HCT116 (cell line): ENCODE results near the gene GSC2. TPM values are rescaled to one million over a fixed set of nuclear protein-coding genes. Genes with fewer than 3 reads are reported as not detected.

Experiments
- ATAC-seq: fragments of 200-7000 bp; cut with Tn5 transposase; 2 replicates; pipeline ENCODE4 v1.9.1; 2020; ENCODE audit warnings: mild to moderate bottlenecking, moderate library complexity
- BruUV-seq: library from RNA; stranded (reverse); fragments of 400-500 nt; replicated peaks from 2 replicates; lab custom pipeline; 2021; lab: Mats Ljungman, UMichigan
- CTCF ChIA-PET: fragments of 300-600 bp; sonication (Branson Sonifier 250); formaldehyde crosslinking; loops from one replicate; lab custom pipeline; 2021; ENCODE audit warnings: antibody characterized with exemption; lab: Charles Lee
- POLR2A ChIA-PET: fragments of 300-600, 350-600 bp; sonication (Branson Sonifier 250); formaldehyde crosslinking; loops from one replicate; lab custom pipeline; 2021; ENCODE audit warnings: antibody characterized with exemption; lab: Charles Lee
- RAD21 ChIA-PET, 2 experiments: fragments of 300-600 bp; sonication (Branson Sonifier 250); formaldehyde crosslinking; loops; one replicate each; lab custom pipeline; 2023; ENCODE audit warnings: low total read pairs in 2 of 2; ENCODE audit not compliant: uncharacterized antibody in 2 of 2, unreplicated experiment in 2 of 2, low non-redundant PET in 1 of 2; lab: Charles Lee
- DNase-seq: peaks from one replicate; pipeline ENCODE4 v3.0.0-alpha.2; 2010; ENCODE audit warnings: low read depth, low spot score
- H2AFZ ChIP-seq: fragments of 200-600 bp; shearing (Covaris generic), sonication (generic); 2 replicates; pipeline ENCODE4 v1.6.1; 2017; ENCODE audit warnings: low read depth, mixed run types, mixed read lengths, antibody characterized with exemption, low read length; ENCODE audit not compliant: poor library complexity, severe bottlenecking
- H3K27ac ChIP-seq: 2 replicates; pipeline ENCODE4 v1.5.1; 2012; ENCODE audit warnings: low read depth, low read length
- H3K27me3 ChIP-seq: fragments of 200-600 bp; sonication (generic); 2 replicates; pipeline ENCODE4 v1.6.1; 2016; ENCODE audit warnings: mixed run types, low read length, mixed read lengths; ENCODE audit not compliant: insufficient read depth
- H3K36me3 ChIP-seq, 2 experiments: fragments of 200-500 bp in 1 of 2; fragments of 200-600 bp in 1 of 2; sonication (Bioruptor generic) in 1 of 2; sonication (generic) in 1 of 2; 2 replicates each; pipeline versions ENCODE4 v1.5.1 to v1.6.1; 2014 to 2016; ENCODE audit warnings: low read length in 2 of 2, inconsistent platforms in 1 of 2, mixed read lengths in 1 of 2, mixed run types in 1 of 2; ENCODE audit not compliant: insufficient read depth in 2 of 2, control insufficient read depth in 1 of 2
- H3K4me1 ChIP-seq, 2 experiments: fragments of 200-600 bp in 1 of 2; sonication (generic) in 1 of 2; 2 replicates each; pipeline versions ENCODE4 v1.5.1 to v1.6.1; 2012 to 2017; ENCODE audit warnings: low read length in 2 of 2, inconsistent platforms in 1 of 2, mild to moderate bottlenecking in 1 of 2, mixed read lengths in 1 of 2, mixed run types in 1 of 2, moderate library complexity in 1 of 2; ENCODE audit not compliant: insufficient read depth in 2 of 2, control insufficient read depth in 1 of 2
- H3K4me2 ChIP-seq: fragments of 200-600 bp; sonication (generic); 2 replicates; pipeline ENCODE4 v1.6.1; 2017; ENCODE audit warnings: mixed run types, low read length, mixed read lengths
- H3K4me3 ChIP-seq, 2 experiments: fragments of 200-600 bp in 1 of 2; sonication (generic) in 1 of 2; replicated peaks in 1 of 2; 2 replicates each; pipeline ENCODE4 v1.5.1; 2011 to 2016; ENCODE audit warnings: low read length in 2 of 2, control low read depth in 1 of 2, low read depth in 1 of 2, mild to moderate bottlenecking in 1 of 2, mixed read lengths in 1 of 2, mixed run types in 1 of 2
- H3K79me2 ChIP-seq: fragments of 200-600 bp; sonication (generic); 2 replicates; pipeline ENCODE4 v1.6.1; 2017; ENCODE audit warnings: mild to moderate bottlenecking, mixed run types, low read length, moderate library complexity, mixed read lengths; ENCODE audit not compliant: insufficient read depth
- H3K9ac ChIP-seq: fragments of 200-600 bp; sonication (generic); 2 replicates; pipeline ENCODE4 v1.6.1; 2016; ENCODE audit warnings: low read length, mixed read lengths
- H3K9me2 ChIP-seq: fragments of 200-600 bp; sonication (generic), shearing (Covaris generic); 2 replicates; pipeline ENCODE4 v1.6.1; 2017; ENCODE audit warnings: mixed run types, mild to moderate bottlenecking, moderate library complexity; ENCODE audit not compliant: insufficient read depth
- H3K9me3 ChIP-seq, 2 experiments: fragments of 200-500 bp in 1 of 2; fragments of 200-600 bp in 1 of 2; sonication (Bioruptor generic) in 1 of 2; sonication (generic) in 1 of 2; 2 replicates each; pipeline ENCODE4 v1.6.1; 2014 to 2017; ENCODE audit warnings: low read length in 2 of 2, mixed read lengths in 2 of 2, inconsistent platforms in 1 of 2, low read depth in 1 of 2, mild to moderate bottlenecking in 1 of 2, mixed run types in 1 of 2, moderate library complexity in 1 of 2; ENCODE audit not compliant: control insufficient read depth in 1 of 2, insufficient read depth in 1 of 2
- H4K20me1 ChIP-seq: fragments of 200-600 bp; sonication (generic), shearing (Covaris generic); 2 replicates; pipeline ENCODE4 v1.6.1; 2017; ENCODE audit warnings: mixed run types, mild to moderate bottlenecking, moderate library complexity; ENCODE audit not compliant: insufficient read depth
- ATF3 ChIP-seq: IDR thresholded peaks from 2 replicates; pipeline ENCODE4 v1.6.1; 2012
- CBX3 ChIP-seq: IDR thresholded peaks from 2 replicates; pipeline ENCODE4 v1.6.1; 2012; ENCODE audit warnings: low read depth
- CTCF ChIP-seq, 3 experiments: fragments of 200-600 bp in 1 of 3; sonication (generic) in 1 of 3; IDR thresholded peaks in 2 of 3; conservative IDR thresholded peaks in 1 of 3; 2 replicates each; pipeline ENCODE4 v1.5.1; 2012 to 2017; ENCODE audit warnings: low read depth in 2 of 3, low read length in 2 of 3, antibody characterized with exemption in 1 of 3, borderline replicate concordance in 1 of 3, control low read depth in 1 of 3, mild to moderate bottlenecking in 1 of 3, mixed read lengths in 1 of 3, mixed run types in 1 of 3, moderate library complexity in 1 of 3; ENCODE audit not compliant: insufficient read depth in 1 of 3
- ELF1 ChIP-seq: IDR thresholded peaks from 2 replicates; pipeline ENCODE4 v1.6.1; 2012; ENCODE audit warnings: low read depth, borderline replicate concordance
- EZH2 ChIP-seq: fragments of 200-600 bp; sonication (generic); IDR thresholded peaks from 2 replicates; pipeline ENCODE4 v1.6.1; 2017; ENCODE audit warnings: antibody characterized with exemption, mixed run types
- EZH2phosphoT487 ChIP-seq: fragments of 200-600 bp; IDR thresholded peaks from 2 replicates; pipeline ENCODE4 v1.6.1; 2018; ENCODE audit warnings: antibody characterized with exemption, borderline replicate concordance
- JUND ChIP-seq: IDR thresholded peaks from 2 replicates; pipeline ENCODE4 v1.6.1; 2012
- MAX ChIP-seq: IDR thresholded peaks from 2 replicates; pipeline ENCODE4 v1.6.1; 2012
- POLR2AphosphoS5 ChIP-seq: IDR thresholded peaks from 2 replicates; pipeline ENCODE4 v1.6.1; 2011; ENCODE audit warnings: mild to moderate bottlenecking, low read depth, low read length, moderate library complexity
- REST ChIP-seq: IDR thresholded peaks from 2 replicates; pipeline ENCODE4 v1.6.1; 2012; ENCODE audit warnings: low read depth
- SRF ChIP-seq: IDR thresholded peaks from 2 replicates; pipeline ENCODE4 v1.6.1; 2012; ENCODE audit warnings: low read depth
- TCF7L2 ChIP-seq: IDR thresholded peaks from 2 replicates; pipeline ENCODE4 v1.7.0; 2011; ENCODE audit warnings: borderline replicate concordance, inconsistent platforms; ENCODE audit not compliant: insufficient read depth, insufficient read length; ENCODE audit errors: extremely low read depth
- ZFX ChIP-seq: fragments of 450-650 bp; IDR thresholded peaks from 2 replicates; pipeline ENCODE4 v1.6.1; 2017
- intact Hi-C: fragments of 100-400 bp; cut with micrococcal nuclease; formaldehyde crosslinking; loops from 2 replicates; pipeline ENCODE4 v1.10.0; 2022
- total RNA-seq: library from RNA; stranded (reverse); gene quantifications from one replicate; pipeline ENCODE4 v1.2.1, GENCODE V29; 2021; ENCODE audit not compliant: unreplicated experiment

The GSC2 gene
- total RNA-seq, 1 experiment from 2014 or later = not detected

GRCh38 chr22:19194766-19195536, 44.9 kb upstream of the GSC2 start:
- CTCF ChIA-PET = no interaction called here
- RAD21 ChIA-PET = no interaction called here
- Histone ChIP-seq H3K9me2 (no peaks in the 10 kb centered on the region), H4K20me1 (no peaks in the 10 kb centered on the region), H3K79me2 (no peaks in the 10 kb centered on the region), H3K9ac (no peak overlapping the region), H3K27ac (no peak overlapping the region), H3K9me3 (no peaks in the 10 kb centered on the region), H3K27me3 (no peaks in the 10 kb centered on the region), H3K4me1 (no peaks in the 10 kb centered on the region), H3K36me3 (no peaks in the 10 kb centered on the region), H3K4me3 (no peak overlapping the region), H2AFZ (no peak overlapping the region), H3K4me2 (no peak overlapping the region)
- DNase-seq = no peak
- POLR2A ChIA-PET = no interaction called here
- ATAC-seq = no peak
- intact Hi-C loops = no loop called here
- no TSS peak for BruUV-seq
- no peak for TF ChIP-seq SRF
- no peak for TF ChIP-seq ELF1
- TF ChIP-seq ATF3 = no peak
- no peak for TF ChIP-seq POLR2AphosphoS5
- TF ChIP-seq EZH2 = no peak
- no peak for TF ChIP-seq CBX3
- no peak for TF ChIP-seq EZH2phosphoT487
- no peak for TF ChIP-seq TCF7L2
- TF ChIP-seq ZFX = no peak
- TF ChIP-seq REST = no peak
- no peak for TF ChIP-seq JUND
- TF ChIP-seq MAX = no peak
- no peak for TF ChIP-seq CTCF (IDR thresholded peaks at IDR 0.05 in 2 of 3, conservative IDR thresholded peaks at IDR 0.05 in 1 of 3; ENCODE audit: borderline replicate concordance in 1 of 3, insufficient read depth in 1 of 3, low read depth in 2 of 3, low read length in 2 of 3)
